ENCODE measurements around the gene PHF20. TPM values are rescaled to one million over a fixed set of nuclear protein-coding genes. Genes with fewer than 3 reads are reported as not detected.

Gene PHF20
- total RNA-seq, 2 experiments from 2014 or later: 53.6 to 61.5 TPM

DNA sequence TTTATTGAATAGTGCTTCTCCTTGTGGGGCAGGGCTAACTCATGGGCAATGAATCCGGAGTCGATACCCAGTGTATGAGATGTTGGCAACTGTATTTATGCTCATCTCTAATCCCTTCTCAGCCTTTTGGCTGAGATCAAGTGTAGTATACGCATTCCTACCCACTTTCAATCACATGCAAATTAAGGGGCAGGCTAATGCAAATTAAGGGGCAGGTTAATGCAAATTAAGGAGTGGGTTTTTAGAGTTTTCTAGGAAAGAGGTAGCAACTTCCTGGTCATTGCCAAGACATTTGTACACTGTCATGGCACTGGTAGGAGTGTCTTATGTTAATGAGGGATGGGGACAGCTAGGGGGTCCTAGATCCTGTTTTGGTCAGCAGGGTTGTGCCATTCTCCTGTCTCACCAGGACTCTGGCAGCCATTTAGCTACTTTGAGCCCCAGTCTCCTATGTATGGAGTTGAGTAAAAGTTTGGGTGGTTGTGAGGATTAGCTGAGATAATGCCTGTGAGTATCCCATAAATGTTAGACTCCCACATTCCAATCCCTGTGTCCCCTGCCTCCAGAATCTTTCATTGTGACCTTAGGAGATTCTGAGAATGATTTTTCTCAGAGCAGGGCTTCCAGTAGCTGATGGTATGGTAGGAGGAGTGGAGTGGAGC lies 196.3 kb downstream of the PHF20 start, which contains the start of gene CNBD2:
TSS of gene CNBD2 (plus strand) at position 612 of the 662 bp plus-strand sequence. CDS start 173 bp downstream, outside the sequence.
- Mint-ChIP-seq H3K27ac (no peak within 1 kb of the TSS), H3K9me3 (ENCODE audit: insufficient read depth) (no peaks in the 10 kb centered on the region), H3K4me3 (no peak within 1 kb of the TSS), H3K4me1 (ENCODE audit: low read depth) (peaks cover 2% of the 10 kb centered on the region), H3K27me3 (ENCODE audit: low read depth) (peaks cover 3% of the 10 kb centered on the region), H3K36me3 (ENCODE audit: low read depth) (no peaks in the 10 kb centered on the region)
- no peak for ATAC-seq
- POLR2A ChIA-PET: no interaction called here
- CTCF ChIA-PET: interaction anchor here (1.3 to 1.5 kb wide), 2 partner anchors 14 to 24 kb away, joined by 3 to 4 read pairs; partner anchors contain the start of gene SCAND1
- DNase-seq: no peak

DNA sequence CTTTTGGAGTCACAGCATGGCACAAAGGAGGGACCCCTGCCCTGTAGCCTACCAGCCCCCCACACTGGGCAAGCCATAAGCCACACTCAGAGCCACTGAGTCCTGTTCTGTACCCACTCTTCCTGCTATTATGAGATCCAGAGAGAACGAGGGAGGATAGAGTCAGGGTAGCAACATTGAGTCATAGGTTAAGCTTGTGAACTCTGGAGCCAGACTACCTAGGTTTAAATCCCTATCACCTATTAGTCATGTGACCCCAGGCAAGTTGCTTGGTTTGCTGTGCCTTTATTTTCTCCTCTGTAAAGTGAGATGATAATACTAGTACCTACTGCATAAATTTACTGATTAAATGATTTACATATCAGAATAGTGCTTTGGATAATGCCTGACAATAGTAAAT lies 197.1 kb downstream of the PHF20 start:
- no peaks in the 10 kb centered on the region for H3K36me3 Mint-ChIP-seq (ENCODE audit: low read depth)
- H3K4me3 Mint-ChIP-seq: no peak overlapping the region
- peaks cover 3% of the 10 kb centered on the region for H3K27me3 Mint-ChIP-seq (ENCODE audit: low read depth)
- ATAC-seq: no peak
- no peaks in the 10 kb centered on the region for H3K9me3 Mint-ChIP-seq (ENCODE audit: insufficient read depth)
- no peak overlapping the region for H3K27ac Mint-ChIP-seq
- ChIA-PET CTCF (interaction anchor here (1.3 to 1.5 kb wide), 2 partner anchors 15 to 23 kb away, joined by 3 to 4 read pairs; partner anchors contain the start of gene SCAND1), POLR2A (no interaction called here)
- DNase-seq: no peak
- peaks cover 2% of the 10 kb centered on the region for H3K4me1 Mint-ChIP-seq (ENCODE audit: low read depth)

DNA sequence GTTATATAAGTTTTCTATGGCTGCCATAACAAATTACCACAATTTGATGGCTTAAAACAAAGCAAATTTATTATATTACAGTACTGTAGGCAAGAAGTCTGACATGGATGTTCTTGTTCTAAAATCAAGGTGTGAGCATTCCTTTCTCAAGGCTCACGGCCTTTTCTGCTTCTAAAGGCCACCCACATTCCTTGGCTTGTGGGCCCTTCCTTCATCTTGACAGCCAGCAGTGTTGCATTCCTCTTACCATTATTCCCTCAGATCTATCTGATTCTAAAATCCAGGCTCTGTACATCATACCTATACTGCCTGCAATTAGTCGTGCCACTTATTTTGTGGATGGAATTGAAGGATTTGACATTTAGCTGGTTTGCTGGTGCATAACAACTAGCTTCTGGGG lies 200.2 kb downstream of the PHF20 start:
- no peaks in the 10 kb centered on the region for H3K4me1 Mint-ChIP-seq (ENCODE audit: low read depth)
- H3K36me3 Mint-ChIP-seq (ENCODE audit: low read depth): no peaks in the 10 kb centered on the region
- POLR2A ChIA-PET: no interaction called here
- H3K4me3 Mint-ChIP-seq: no peak overlapping the region
- H3K27ac Mint-ChIP-seq: no peak overlapping the region
- H3K9me3 Mint-ChIP-seq (ENCODE audit: insufficient read depth): no peaks in the 10 kb centered on the region
- ATAC-seq (no peak), DNase-seq (no peak)
- peaks cover 3% of the 10 kb centered on the region for H3K27me3 Mint-ChIP-seq (ENCODE audit: low read depth)
- CTCF ChIA-PET: interaction anchor here (2.0 kb wide), 1 partner anchor 21 kb away, joined by 7 read pairs; no protein-coding TSS in a partner anchor

DNA sequence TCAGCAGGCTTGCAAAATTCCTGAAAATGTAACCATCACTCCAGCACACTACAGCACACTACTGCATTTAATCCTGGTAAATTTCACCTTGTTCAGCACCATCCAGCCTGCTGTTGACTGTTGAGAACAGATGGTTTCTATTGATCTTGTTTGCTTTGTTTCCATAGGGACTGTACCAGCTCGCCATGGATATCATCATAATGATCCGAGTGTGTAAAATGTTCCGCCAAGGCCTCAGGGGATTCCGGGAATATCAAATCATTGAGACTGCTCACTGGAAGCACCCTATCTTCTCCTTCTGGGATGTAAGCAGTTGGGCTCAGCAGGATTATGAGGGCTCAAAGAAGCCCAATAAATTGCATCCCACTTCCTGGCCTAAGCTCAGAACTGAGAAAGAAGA lies 200.6 kb downstream of the PHF20 start:
- CTCF ChIA-PET: interaction anchor here (2.6 kb wide), 1 partner anchor 18 kb away, joined by 12 read pairs; the partner anchor contains the start of gene SCAND1
- ATAC-seq: no peak
- peaks cover 3% of the 10 kb centered on the region for H3K27me3 Mint-ChIP-seq (ENCODE audit: low read depth)
- no peaks in the 10 kb centered on the region for H3K4me1 Mint-ChIP-seq (ENCODE audit: low read depth)
- no peak overlapping the region for H3K27ac Mint-ChIP-seq
- H3K4me3 Mint-ChIP-seq: no peak overlapping the region
- no peaks in the 10 kb centered on the region for H3K36me3 Mint-ChIP-seq (ENCODE audit: low read depth)
- no peaks in the 10 kb centered on the region for H3K9me3 Mint-ChIP-seq (ENCODE audit: insufficient read depth)
- no peak for DNase-seq
- POLR2A ChIA-PET: no interaction called here

DNA sequence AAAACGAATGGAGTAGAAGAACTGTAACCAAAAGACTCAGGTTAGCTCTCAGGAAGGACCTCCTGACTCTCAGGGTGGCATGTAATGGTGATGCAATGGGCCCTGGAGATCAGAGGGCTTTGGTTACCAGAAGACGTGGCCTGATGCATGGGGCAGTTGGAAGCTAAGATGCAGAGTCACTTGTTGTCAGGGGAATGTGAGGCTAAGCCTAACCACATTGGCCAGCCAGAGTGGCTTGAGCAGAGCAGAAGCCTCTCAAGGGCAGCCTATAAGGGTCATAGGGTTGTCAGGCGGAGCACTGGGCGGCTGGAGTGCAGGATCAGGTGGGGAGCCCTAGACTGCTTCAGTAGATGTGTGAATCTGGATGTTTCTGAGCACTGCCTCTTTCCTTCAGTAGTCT lies 202.4 kb downstream of the PHF20 start:
- Mint-ChIP-seq H3K4me1 (ENCODE audit: low read depth) (no peaks in the 10 kb centered on the region), H3K4me3 (no peak overlapping the region), H3K9me3 (ENCODE audit: insufficient read depth) (no peaks in the 10 kb centered on the region), H3K36me3 (ENCODE audit: low read depth) (no peaks in the 10 kb centered on the region), H3K27me3 (ENCODE audit: low read depth) (peaks cover 3% of the 10 kb centered on the region), H3K27ac (no peak overlapping the region)
- no peak for ATAC-seq
- DNase-seq: no peak
- ChIA-PET POLR2A (no interaction called here), CTCF (interaction anchor here (1.7 to 2.6 kb wide), 2 partner anchors 20 kb away, joined by 5 to 12 read pairs; partner anchors contain the start of gene SCAND1)

DNA sequence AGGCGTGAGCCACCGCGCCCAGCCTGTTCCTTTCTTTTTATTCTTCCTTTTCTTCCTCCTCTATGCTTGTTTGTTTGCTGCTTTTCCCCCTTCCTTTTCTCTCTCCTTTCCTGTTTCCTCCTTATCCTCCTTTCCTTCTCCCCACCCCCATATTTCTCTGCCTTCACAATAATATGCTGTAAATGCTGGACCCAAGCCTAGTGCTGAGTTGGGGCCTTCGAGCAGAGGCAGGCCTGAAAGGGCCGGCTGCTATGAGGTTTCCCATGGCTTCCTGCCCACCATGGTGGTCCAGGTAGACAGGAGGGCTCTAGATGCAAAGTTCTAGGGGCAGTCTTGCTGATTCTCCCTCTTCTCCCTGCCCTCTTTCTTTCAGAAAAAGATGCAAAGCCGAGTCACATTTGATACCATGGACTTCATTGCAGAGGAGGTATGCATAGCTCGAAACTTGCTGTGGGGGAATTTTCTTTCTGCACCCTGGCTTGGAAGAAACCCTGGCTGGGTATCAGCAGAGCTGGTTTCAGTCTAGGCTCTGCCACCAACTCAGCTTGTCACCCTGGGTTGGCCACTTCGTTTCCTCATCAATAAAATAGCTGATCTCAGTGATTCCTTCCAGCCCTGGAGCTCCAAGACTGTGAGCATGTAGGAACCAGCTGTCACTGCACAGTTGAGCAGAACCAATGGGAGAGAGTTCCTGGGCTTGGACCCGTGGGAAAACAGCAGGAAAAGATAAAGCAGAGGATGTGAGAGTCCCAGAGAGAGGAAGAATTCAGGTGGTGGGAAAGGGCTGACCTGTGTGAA lies 204.0 kb downstream of the PHF20 start:
- DNase-seq (no peak), ATAC-seq (no peak)
- ChIA-PET CTCF (interaction anchor here (1.3 to 3.2 kb wide), 4 partner anchors 16 to 163 kb away, joined by 3 to 22 read pairs (median 6); partner anchors contain the start of gene SCAND1), POLR2A (no interaction called here)
- no peaks in the 10 kb centered on the region for H3K36me3 Mint-ChIP-seq (ENCODE audit: low read depth)
- no peaks in the 10 kb centered on the region for H3K4me1 Mint-ChIP-seq (ENCODE audit: low read depth)
- no peak overlapping the region for H3K4me3 Mint-ChIP-seq
- peaks cover 2% of the 10 kb centered on the region for H3K27me3 Mint-ChIP-seq (ENCODE audit: low read depth)
- H3K27ac Mint-ChIP-seq: no peak overlapping the region
- H3K9me3 Mint-ChIP-seq (ENCODE audit: insufficient read depth): no peaks in the 10 kb centered on the region

DNA sequence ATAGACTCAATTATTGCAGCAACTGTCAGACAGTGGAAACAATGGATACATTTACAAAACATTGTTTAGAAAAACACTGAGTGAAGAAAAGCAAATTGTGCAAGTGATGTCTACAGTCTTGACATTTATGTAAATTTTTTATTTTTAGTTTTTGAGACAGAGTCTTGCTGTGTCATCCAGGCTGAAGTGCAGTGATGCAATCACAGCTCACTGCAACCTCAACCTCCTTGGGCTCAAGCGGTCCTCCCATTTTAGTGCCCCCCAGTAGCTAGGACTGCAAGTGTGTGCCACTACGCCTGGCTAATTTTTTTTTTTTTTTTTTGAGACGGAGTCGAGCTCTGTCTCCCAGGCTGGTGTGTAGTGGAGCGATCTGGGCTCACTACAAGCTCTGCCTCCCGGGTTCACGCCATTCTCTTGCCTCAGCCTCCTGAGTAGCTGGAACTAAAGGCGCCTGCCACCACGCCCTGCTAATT lies 206.3 kb downstream of the PHF20 start:
- ChIA-PET POLR2A (no interaction called here), CTCF (interaction anchor here (2.6 to 3.2 kb wide), 2 partner anchors 14 to 23 kb away, joined by 7 to 22 read pairs; partner anchors contain the start of gene SCAND1)
- no peaks in the 10 kb centered on the region for H3K9me3 Mint-ChIP-seq (ENCODE audit: insufficient read depth)
- no peaks in the 10 kb centered on the region for H3K4me1 Mint-ChIP-seq (ENCODE audit: low read depth)
- no peak for ATAC-seq
- no peaks in the 10 kb centered on the region for H3K36me3 Mint-ChIP-seq (ENCODE audit: low read depth)
- H3K27ac Mint-ChIP-seq: no peak overlapping the region
- no peak for DNase-seq
- H3K4me3 Mint-ChIP-seq: no peak overlapping the region
- H3K27me3 Mint-ChIP-seq (ENCODE audit: low read depth): peaks cover 6% of the 10 kb centered on the region

DNA sequence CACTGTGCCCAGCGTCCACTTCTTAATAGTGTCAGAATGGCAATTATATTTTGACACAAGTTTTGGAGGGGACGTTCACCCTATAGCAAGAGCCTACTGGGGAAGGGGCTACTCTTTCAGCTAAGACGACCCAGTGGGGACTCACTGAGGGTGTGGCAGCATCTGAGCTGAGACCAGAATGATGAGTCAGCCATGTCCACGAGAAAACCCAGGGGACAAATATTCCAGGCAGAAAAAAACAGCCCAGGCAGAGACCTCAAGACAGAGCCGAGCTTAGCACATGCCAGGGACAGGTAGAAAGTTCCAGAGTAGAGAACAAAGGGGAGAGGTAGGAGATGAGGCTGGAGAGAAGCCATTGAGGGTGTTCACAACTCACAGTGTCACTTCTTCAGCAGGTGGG lies 207.7 kb downstream of the PHF20 start:
- DNase-seq (no peak), ATAC-seq (no peak)
- H3K9me3 Mint-ChIP-seq (ENCODE audit: insufficient read depth): no peaks in the 10 kb centered on the region
- ChIA-PET CTCF (interaction anchor here (0.6 to 5.3 kb wide), 5 partner anchors 12 to 510 kb away, joined by 3 to 53 read pairs (median 6); partner anchors contain the start of gene SCAND1), POLR2A (no interaction called here)
- H3K27ac Mint-ChIP-seq: no peak overlapping the region
- no peak overlapping the region for H3K4me3 Mint-ChIP-seq
- H3K4me1 Mint-ChIP-seq (ENCODE audit: low read depth): no peaks in the 10 kb centered on the region
- no peaks in the 10 kb centered on the region for H3K36me3 Mint-ChIP-seq (ENCODE audit: low read depth)
- peaks cover 6% of the 10 kb centered on the region for H3K27me3 Mint-ChIP-seq (ENCODE audit: low read depth)

DNA sequence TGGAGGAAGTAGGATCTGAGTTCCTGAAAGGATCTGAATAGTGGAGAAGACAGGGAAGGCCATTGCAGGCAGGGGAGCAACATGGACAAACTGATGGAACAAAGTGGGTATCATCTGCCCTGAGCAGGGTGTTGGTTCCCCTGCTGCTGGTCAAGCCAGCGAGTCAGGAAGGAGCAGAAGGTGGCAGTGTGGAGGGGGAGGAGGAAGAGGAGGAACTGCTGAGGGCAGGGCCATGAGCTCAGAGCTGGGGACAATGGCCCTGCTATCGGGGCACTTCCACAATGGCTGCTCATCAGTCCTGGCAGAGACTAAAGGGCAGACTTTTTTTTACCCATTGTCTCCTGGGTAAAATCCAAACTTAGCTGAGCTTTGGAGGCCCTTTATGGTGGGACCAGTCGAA lies 210.2 kb downstream of the PHF20 start:
- POLR2A ChIA-PET: no interaction called here
- Mint-ChIP-seq H3K9me3 (ENCODE audit: insufficient read depth) (no peaks in the 10 kb centered on the region), H3K27me3 (ENCODE audit: low read depth) (peaks cover 8% of the 10 kb centered on the region), H3K4me3 (no peak overlapping the region), H3K27ac (no peak overlapping the region), H3K36me3 (ENCODE audit: low read depth) (no peaks in the 10 kb centered on the region), H3K4me1 (ENCODE audit: low read depth) (no peaks in the 10 kb centered on the region)
- DNase-seq (no peak), ATAC-seq (no peak)
- CTCF ChIA-PET: interaction anchor here (0.6 to 5.3 kb wide), 4 partner anchors 10 to 1516 kb away, joined by 3 to 53 read pairs (median 4); no protein-coding TSS in a partner anchor

DNA sequence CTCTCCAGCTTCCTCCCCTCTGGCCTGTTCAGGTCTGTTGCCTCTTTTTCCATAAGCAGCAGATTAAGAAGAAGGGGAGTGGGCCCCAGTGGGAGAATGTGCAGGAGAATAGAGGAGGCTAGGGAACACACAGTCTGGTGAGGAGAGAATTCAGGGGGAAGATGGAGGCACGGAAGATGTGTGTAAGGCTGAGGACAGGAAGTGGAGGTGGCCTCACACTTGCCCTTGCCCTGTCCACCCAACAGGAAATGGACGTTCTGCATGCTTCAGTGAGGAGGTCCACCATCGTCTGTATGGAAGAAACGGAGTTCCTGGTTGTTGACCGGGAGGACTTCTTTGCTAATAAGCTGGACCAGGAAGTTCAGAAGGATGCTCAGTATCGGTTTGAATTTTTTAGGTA lies 212.6 kb downstream of the PHF20 start:
- POLR2A ChIA-PET: no interaction called here
- DNase-seq (no peak), ATAC-seq (no peak)
- H3K4me1 Mint-ChIP-seq (ENCODE audit: low read depth): no peaks in the 10 kb centered on the region
- no peaks in the 10 kb centered on the region for H3K9me3 Mint-ChIP-seq (ENCODE audit: insufficient read depth)
- CTCF ChIA-PET: interaction anchor here (1.0 to 5.3 kb wide), 6 partner anchors 7 to 219 kb away, joined by 4 to 53 read pairs (median 8); partner anchors contain the start of gene SCAND1
- no peak overlapping the region for H3K4me3 Mint-ChIP-seq
- H3K27me3 Mint-ChIP-seq (ENCODE audit: low read depth): peaks cover 13% of the 10 kb centered on the region
- H3K27ac Mint-ChIP-seq: no peak overlapping the region
- no peaks in the 10 kb centered on the region for H3K36me3 Mint-ChIP-seq (ENCODE audit: low read depth)

DNA sequence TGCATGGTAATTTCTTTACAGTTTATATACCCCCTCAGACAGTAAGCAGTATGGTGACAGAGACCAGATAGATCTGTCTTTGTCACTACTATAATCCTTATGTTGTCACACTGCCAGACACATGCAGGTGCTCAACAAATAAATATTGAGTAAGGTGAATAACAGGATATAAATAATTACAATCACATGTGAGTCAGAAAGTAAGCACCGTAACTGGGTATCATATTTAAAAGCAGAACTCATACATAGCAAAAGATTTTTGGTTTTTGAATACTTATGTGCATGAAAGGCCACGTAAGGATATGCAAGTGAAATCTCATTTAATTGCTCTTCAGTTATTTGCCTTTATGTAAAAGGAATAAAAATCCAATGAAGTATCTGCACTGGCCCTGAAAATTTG lies 214.0 kb downstream of the PHF20 start:
- Mint-ChIP-seq H3K4me1 (ENCODE audit: low read depth) (no peaks in the 10 kb centered on the region), H3K27ac (no peak overlapping the region), H3K36me3 (ENCODE audit: low read depth) (no peaks in the 10 kb centered on the region), H3K4me3 (no peak overlapping the region), H3K27me3 (ENCODE audit: low read depth) (peaks cover 19% of the 10 kb centered on the region), H3K9me3 (ENCODE audit: insufficient read depth) (no peaks in the 10 kb centered on the region)
- DNase-seq: no peak
- ChIA-PET POLR2A (interaction anchor here (1.5 kb wide), 1 partner anchor 32 kb away, joined by 6 read pairs; the partner anchor contains the start of gene SCAND1), CTCF (no interaction called here)
- no peak for ATAC-seq

All from activated CD8-positive, alpha-beta T cell treated with anti-CD3 and anti-CD28 coated beads, Interleukin-2, amount 10 ng/mL, durations not matched to agents 7 days and 5 days (primary cell).